ENCODE measurements around the gene NOS1AP.
A peak's percentile ranks its signal among the peaks of the same experiment; 100 is the strongest.

NOS1AP gene

DNA sequence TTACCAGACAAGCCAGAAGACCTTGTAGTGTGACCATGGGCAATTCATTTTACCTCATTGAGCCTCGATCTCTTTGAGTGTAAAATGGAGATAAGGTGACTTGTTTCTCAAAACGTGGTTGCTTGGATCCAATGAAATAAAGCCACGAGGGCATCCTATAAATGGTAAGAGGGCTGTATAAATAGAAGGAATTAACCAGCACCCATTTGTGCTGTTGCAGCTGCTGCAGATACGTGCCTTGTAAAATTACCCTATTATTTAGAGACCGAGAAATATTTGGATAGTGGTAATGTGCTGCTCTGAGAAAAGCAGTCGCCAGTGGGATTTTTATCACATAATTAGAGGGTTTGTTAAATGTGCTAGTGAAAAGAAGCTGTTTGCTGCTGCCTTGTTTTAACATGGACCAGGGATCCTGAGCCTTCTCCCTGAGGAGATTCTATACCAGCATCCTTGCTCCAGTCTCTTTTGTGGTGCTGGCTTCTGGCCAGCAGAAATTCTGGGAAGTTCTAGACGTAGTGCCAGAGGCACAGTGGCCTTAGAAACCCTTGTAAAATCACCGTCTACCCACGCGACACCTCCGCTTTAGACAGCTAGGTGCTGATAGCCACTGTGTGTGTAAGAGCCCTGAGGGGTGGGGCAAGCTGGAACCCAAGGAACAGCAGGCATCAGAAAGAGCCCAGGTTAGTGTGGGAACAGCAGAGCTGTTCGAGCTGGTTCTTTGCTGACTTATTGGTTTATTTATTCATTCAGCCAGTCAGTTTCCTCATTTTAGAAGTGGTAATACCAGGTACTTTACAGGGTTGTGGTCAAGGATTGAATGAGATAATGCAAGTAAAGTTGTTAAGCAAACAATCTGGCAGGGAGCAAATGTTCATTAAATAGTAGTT lies 137.5 kb downstream of the NOS1AP start:
- DNase-seq (ENCODE audit: low read depth), result peak; percentile 93
- TF ChIP-seq, protein P1, sequence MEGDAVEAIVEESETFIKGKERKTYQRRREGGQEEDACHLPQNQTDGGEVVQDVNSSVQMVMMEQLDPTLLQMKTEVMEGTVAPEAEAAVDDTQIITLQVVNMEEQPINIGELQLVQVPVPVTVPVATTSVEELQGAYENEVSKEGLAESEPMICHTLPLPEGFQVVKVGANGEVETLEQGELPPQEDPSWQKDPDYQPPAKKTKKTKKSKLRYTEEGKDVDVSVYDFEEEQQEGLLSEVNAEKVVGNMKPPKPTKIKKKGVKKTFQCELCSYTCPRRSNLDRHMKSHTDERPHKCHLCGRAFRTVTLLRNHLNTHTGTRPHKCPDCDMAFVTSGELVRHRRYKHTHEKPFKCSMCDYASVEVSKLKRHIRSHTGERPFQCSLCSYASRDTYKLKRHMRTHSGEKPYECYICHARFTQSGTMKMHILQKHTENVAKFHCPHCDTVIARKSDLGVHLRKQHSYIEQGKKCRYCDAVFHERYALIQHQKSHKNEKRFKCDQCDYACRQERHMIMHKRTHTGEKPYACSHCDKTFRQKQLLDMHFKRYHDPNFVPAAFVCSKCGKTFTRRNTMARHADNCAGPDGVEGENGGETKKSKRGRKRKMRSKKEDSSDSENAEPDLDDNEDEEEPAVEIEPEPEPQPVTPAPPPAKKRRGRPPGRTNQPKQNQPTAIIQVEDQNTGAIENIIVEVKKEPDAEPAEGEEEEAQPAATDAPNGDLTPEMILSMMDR (IDR thresholded peaks at IDR 0.05; ENCODE audit: control insufficient read depth, extremely low read depth, insufficient read depth), result no peak
- H3K4me3 ChIP-seq (ENCODE audit: low read depth, low read length), result peak overlapping the region; percentile 20; the same call in 1 of the 2 replicates

GRCh38 chr1:162207862-162208261 lies 138.4 kb downstream of the NOS1AP start:
- no peak for DNase-seq (ENCODE audit: low read depth)
- H3K4me3 ChIP-seq (ENCODE audit: low read depth, low read length), result no peak overlapping the region
- TF ChIP-seq, protein P1 (IDR thresholded peaks at IDR 0.05; ENCODE audit: control insufficient read depth, extremely low read depth, insufficient read depth), result no peak

- no peak for DNase-seq (ENCODE audit: low read depth)
- TF ChIP-seq, protein P1 (IDR thresholded peaks at IDR 0.05; ENCODE audit: control insufficient read depth, extremely low read depth, insufficient read depth), result no peak
Measured at GRCh38 chr1:162210196-162210595, 140.7 kb downstream of the NOS1AP start.

DNA sequence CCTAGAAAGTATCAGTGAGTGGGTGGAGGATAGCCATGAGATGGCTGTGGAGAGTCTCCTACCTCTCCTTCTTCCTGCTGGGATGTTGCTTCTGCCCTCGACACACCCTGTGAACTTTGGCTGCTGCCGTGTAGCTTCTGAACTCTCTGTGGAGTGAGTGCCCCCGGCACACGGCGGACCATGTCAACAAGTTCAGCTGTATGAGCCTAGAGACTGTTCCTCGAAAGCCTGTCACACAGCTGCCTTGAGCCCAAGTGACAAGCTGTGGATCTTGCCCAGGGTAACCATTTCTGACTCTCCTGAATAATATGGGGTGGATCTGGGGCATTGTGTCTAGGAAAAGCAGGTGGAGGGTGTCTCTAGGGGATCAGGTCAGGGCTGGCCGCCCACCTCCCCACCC lies 143.2 kb downstream of the NOS1AP start:
- no peak overlapping the region for H3K4me3 ChIP-seq (ENCODE audit: low read depth, low read length)
- no peak for DNase-seq (ENCODE audit: low read depth)
- TF ChIP-seq, protein P1 (IDR thresholded peaks at IDR 0.05; ENCODE audit: control insufficient read depth, extremely low read depth, insufficient read depth), result no peak

More at GRCh38 chr1:162210196-162210595, 140.7 kb downstream of the NOS1AP start:
- H3K4me3 ChIP-seq (ENCODE audit: low read depth, low read length), result no peak overlapping the region

- no peak overlapping the region for H3K4me3 ChIP-seq (ENCODE audit: low read depth, low read length)
- TF ChIP-seq, protein P1 (IDR thresholded peaks at IDR 0.05; ENCODE audit: control insufficient read depth, extremely low read depth, insufficient read depth), result no peak
- DNase-seq (ENCODE audit: low read depth), result peak; percentile 79
Measured at GRCh38 chr1:162213281-162213912, 143.9 kb downstream of the NOS1AP start.

GRCh38 chr1:162214202-162214601 lies 144.7 kb downstream of the NOS1AP start:
- no peak overlapping the region for H3K4me3 ChIP-seq (ENCODE audit: low read depth, low read length)
- DNase-seq (ENCODE audit: low read depth), result no peak
- TF ChIP-seq, protein P1 (IDR thresholded peaks at IDR 0.05; ENCODE audit: control insufficient read depth, extremely low read depth, insufficient read depth), result no peak
